Bronchial epithelial cell (primary cell): Measurements from ENCODE around the gene HK2. TPM values are rescaled to one million over a fixed set of nuclear protein-coding genes. Genes with fewer than 3 reads are reported as not detected.

Experiments
- DNase-seq: peaks from one replicate; pipeline ENCODE4 v3.0.0-alpha.2; 2010; ENCODE audit warnings: low read depth
- FAIRE-seq: peaks from 2 replicates; lab custom pipeline; 2011; peaks lifted over from hg19 to GRCh38; lab: Jason Lieb, UNC
- H3K27me3 ChIP-seq: 2 replicates; pipeline ENCODE4 v1.5.1; 2011; ENCODE audit warnings: low read length; ENCODE audit not compliant: control insufficient read depth, insufficient read depth
- H3K36me3 ChIP-seq: 2 replicates; pipeline ENCODE4 v1.5.1; 2011; ENCODE audit warnings: low read length; ENCODE audit not compliant: control insufficient read depth, insufficient read depth
- H3K4me3 ChIP-seq: 2 replicates; pipeline ENCODE4 v1.5.1; 2011; ENCODE audit warnings: mild to moderate bottlenecking, low read depth, low read length, control low read depth
- CTCF ChIP-seq: IDR thresholded peaks from 2 replicates; pipeline ENCODE4 v1.5.1; 2011; ENCODE audit warnings: mild to moderate bottlenecking, moderate library complexity, low read length, control low read depth, inconsistent platforms; ENCODE audit not compliant: insufficient read depth, severe bottlenecking
- total RNA-seq: library from RNA; depleted of rRNA; stranded (reverse); fragments of >200 nt; gene quantifications from 2 replicates; pipeline ENCODE4 v1.2.1, GENCODE V29; 2014

Gene HK2
- total RNA-seq, 1 donor from 2014 or later = 158 TPM

- no peaks in the 10 kb centered on the region for H3K36me3 ChIP-seq
- FAIRE-seq = no peak
- no peak for DNase-seq
- H3K4me3 ChIP-seq = no peak overlapping the region
- TF ChIP-seq CTCF = no peak
- H3K27me3 ChIP-seq = no peaks in the 10 kb centered on the region
Measured at GRCh38 chr2:74910245-74910644, 76.3 kb downstream of the HK2 start.

GRCh38 chr2:74911061-74911460 is 77.1 kb downstream of the HK2 start:
- FAIRE-seq (no peak), DNase-seq (no peak)
- no peak for TF ChIP-seq CTCF
- Histone ChIP-seq H3K36me3 (no peaks in the 10 kb centered on the region), H3K27me3 (no peaks in the 10 kb centered on the region), H3K4me3 (no peak overlapping the region)

- Histone ChIP-seq H3K27me3 (no peaks in the 10 kb centered on the region), H3K36me3 (no peaks in the 10 kb centered on the region), H3K4me3 (no peak overlapping the region)
- FAIRE-seq (peak; percentile 7), DNase-seq (no peak)
- TF ChIP-seq CTCF = no peak
Measured at GRCh38 chr2:74915743-74916142, 81.8 kb downstream of the HK2 start.

- Histone ChIP-seq H3K27me3 (no peaks in the 10 kb centered on the region), H3K4me3 (no peak overlapping the region), H3K36me3 (no peaks in the 10 kb centered on the region)
- no peak for DNase-seq
- no peak for FAIRE-seq
- TF ChIP-seq CTCF = no peak
Measured at GRCh38 chr2:74916394-74916793, 82.5 kb downstream of the HK2 start.

GRCh38 chr2:74917702-74918619 is 84.0 kb downstream of the HK2 start:
- Histone ChIP-seq H3K4me3 (no peak overlapping the region), H3K36me3 (no peaks in the 10 kb centered on the region), H3K27me3 (no peaks in the 10 kb centered on the region)
- no peak for TF ChIP-seq CTCF
- peak; percentile 91 for DNase-seq
- peak; percentile 13 for FAIRE-seq
